Measurements from ENCODE around the gene SF3A2.
"Not testable (repeated sequence)": the region's sequence is repeated elsewhere in the genome, so short reads cannot be mapped to it uniquely, and the experiment has no call there.

Gene SF3A2

DNA sequence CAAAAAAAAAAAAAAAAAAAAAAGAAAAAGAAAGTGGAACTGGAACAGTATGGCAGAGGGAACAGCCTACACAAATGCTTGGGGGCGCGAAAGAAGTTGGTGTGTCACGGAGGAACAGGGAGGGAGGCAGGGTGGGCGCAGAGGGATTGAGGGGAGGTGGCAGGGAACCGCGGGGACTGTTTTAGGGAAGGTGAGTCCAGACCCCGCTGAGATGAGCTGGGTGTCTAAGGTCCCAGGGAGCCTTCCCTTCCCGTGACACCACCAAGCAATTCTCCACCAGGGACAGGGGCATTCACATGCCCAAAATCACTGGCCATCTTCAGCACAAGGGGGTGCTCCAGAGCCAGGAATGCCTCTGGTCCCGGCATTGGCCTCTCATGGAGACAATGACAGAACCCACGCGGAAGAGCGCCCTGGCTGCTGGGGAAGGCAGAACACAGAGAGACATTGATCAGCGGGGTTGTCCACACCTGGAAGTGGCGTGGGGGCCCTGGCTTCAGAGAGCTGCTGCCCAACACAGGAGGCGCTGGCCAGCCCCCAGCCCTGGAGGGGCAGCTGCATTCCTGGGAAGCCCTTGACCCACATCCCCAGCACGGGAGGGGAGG is 38.4 kb downstream of the SF3A2 start:
- Histone ChIP-seq H3K9ac (ENCODE audit: low read length) (peak overlapping the region; percentile 43), H3K4me1 (ENCODE audit: control insufficient read depth, insufficient read depth, low read length) (peaks cover 34% of the 10 kb centered on the region), H3K9me3 (ENCODE audit: control insufficient read depth, low read length) (no peaks in the 10 kb centered on the region), H3K27me3 (replicated peaks; ENCODE audit: control insufficient read depth, insufficient read depth, low read length) (no peaks in the 10 kb centered on the region), H3K36me3 (ENCODE audit: control insufficient read depth, insufficient read depth, low read length, severe bottlenecking) (peaks cover 24% of the 10 kb centered on the region), H3K4me3 (ENCODE audit: low read length) (peak overlapping the region; percentile 32)
- DNase-seq (ENCODE audit: low read depth) = peak; percentile 78

GRCh38 chr19:2275588-2276428 is 39.2 kb downstream of the SF3A2 start:
- Histone ChIP-seq H3K4me1 (ENCODE audit: control insufficient read depth, insufficient read depth, low read length) (peaks cover 34% of the 10 kb centered on the region), H3K36me3 (ENCODE audit: control insufficient read depth, insufficient read depth, low read length, severe bottlenecking) (peaks cover 24% of the 10 kb centered on the region), H3K9ac (ENCODE audit: low read length) (peak overlapping the region; percentile 43), H3K9me3 (ENCODE audit: control insufficient read depth, low read length) (no peaks in the 10 kb centered on the region), H3K4me3 (ENCODE audit: low read length) (peak overlapping the region; percentile 32), H3K27me3 (replicated peaks; ENCODE audit: control insufficient read depth, insufficient read depth, low read length) (no peaks in the 10 kb centered on the region)
- no peak for DNase-seq (ENCODE audit: low read depth)

- H3K9me3 ChIP-seq (ENCODE audit: control insufficient read depth, low read length) = no peaks in the 10 kb centered on the region
- DNase-seq (ENCODE audit: low read depth) = no peak
- H3K9ac ChIP-seq (ENCODE audit: low read length) = no peak overlapping the region
- H3K27me3 ChIP-seq (replicated peaks; ENCODE audit: control insufficient read depth, insufficient read depth, low read length) = no peaks in the 10 kb centered on the region
- no peak overlapping the region for H3K4me3 ChIP-seq (ENCODE audit: low read length)
- peaks cover 21% of the 10 kb centered on the region for H3K36me3 ChIP-seq (ENCODE audit: control insufficient read depth, insufficient read depth, low read length, severe bottlenecking)
- peaks cover 33% of the 10 kb centered on the region for H3K4me1 ChIP-seq (ENCODE audit: control insufficient read depth, insufficient read depth, low read length)
These were observed 39.9 kb downstream of the SF3A2 start for GRCh38 chr19:2276429-2276986.

DNA sequence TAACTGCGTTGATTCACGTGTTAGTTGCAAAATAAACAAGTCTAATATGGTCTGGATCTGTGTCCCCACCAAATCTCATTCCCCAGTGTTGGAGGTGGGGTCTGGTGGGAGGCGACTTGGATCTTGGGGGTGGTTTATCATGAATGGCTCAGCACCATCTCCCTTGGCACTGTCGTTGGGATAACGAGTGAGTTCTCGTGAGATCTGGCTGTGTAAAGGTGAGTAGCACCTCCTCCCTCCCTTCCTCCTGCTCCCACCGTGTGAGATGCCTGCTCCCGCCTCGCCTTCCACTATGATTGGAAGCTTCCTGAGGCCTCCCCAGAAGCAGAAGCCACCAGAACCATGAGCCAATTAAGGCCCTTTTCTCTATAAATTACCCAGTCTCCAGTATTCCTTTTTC is 40.5 kb downstream of the SF3A2 start:
- peaks cover 17% of the 10 kb centered on the region for H3K36me3 ChIP-seq (ENCODE audit: control insufficient read depth, insufficient read depth, low read length, severe bottlenecking)
- DNase-seq (ENCODE audit: low read depth) = no peak
- H3K4me1 ChIP-seq (ENCODE audit: control insufficient read depth, insufficient read depth, low read length) = peaks cover 34% of the 10 kb centered on the region
- no peak overlapping the region for H3K9ac ChIP-seq (ENCODE audit: low read length)
- no peaks in the 10 kb centered on the region for H3K27me3 ChIP-seq (replicated peaks; ENCODE audit: control insufficient read depth, insufficient read depth, low read length)
- H3K4me3 ChIP-seq (ENCODE audit: low read length) = no peak overlapping the region
- H3K9me3 ChIP-seq (ENCODE audit: control insufficient read depth, low read length) = no peaks in the 10 kb centered on the region

- peaks cover 24% of the 10 kb centered on the region for H3K4me1 ChIP-seq (ENCODE audit: control insufficient read depth, insufficient read depth, low read length)
- no peak overlapping the region for H3K4me3 ChIP-seq (ENCODE audit: low read length)
- peaks cover 9% of the 10 kb centered on the region for H3K36me3 ChIP-seq (ENCODE audit: control insufficient read depth, insufficient read depth, low read length, severe bottlenecking)
- no peak for DNase-seq (ENCODE audit: low read depth)
- H3K9me3 ChIP-seq (ENCODE audit: control insufficient read depth, low read length) = no peaks in the 10 kb centered on the region
- H3K9ac ChIP-seq (ENCODE audit: low read length) = no peak overlapping the region
- H3K27me3 ChIP-seq (replicated peaks; ENCODE audit: control insufficient read depth, insufficient read depth, low read length) = no peaks in the 10 kb centered on the region
These were observed 42.0 kb downstream of the SF3A2 start for GRCh38 chr19:2278459-2279158.

GRCh38 chr19:2280633-2281264 is 44.1 kb downstream of the SF3A2 start:
- Histone ChIP-seq H3K27me3 (replicated peaks; ENCODE audit: control insufficient read depth, insufficient read depth, low read length) (no peaks in the 10 kb centered on the region), H3K4me1 (ENCODE audit: control insufficient read depth, insufficient read depth, low read length) (peaks cover 8% of the 10 kb centered on the region), H3K9me3 (ENCODE audit: control insufficient read depth, low read length) (no peaks in the 10 kb centered on the region), H3K4me3 (ENCODE audit: low read length) (no peak overlapping the region), H3K9ac (ENCODE audit: low read length) (no peak overlapping the region), H3K36me3 (ENCODE audit: control insufficient read depth, insufficient read depth, low read length, severe bottlenecking) (no peaks in the 10 kb centered on the region)
- DNase-seq (ENCODE audit: low read depth) = no peak

DNA sequence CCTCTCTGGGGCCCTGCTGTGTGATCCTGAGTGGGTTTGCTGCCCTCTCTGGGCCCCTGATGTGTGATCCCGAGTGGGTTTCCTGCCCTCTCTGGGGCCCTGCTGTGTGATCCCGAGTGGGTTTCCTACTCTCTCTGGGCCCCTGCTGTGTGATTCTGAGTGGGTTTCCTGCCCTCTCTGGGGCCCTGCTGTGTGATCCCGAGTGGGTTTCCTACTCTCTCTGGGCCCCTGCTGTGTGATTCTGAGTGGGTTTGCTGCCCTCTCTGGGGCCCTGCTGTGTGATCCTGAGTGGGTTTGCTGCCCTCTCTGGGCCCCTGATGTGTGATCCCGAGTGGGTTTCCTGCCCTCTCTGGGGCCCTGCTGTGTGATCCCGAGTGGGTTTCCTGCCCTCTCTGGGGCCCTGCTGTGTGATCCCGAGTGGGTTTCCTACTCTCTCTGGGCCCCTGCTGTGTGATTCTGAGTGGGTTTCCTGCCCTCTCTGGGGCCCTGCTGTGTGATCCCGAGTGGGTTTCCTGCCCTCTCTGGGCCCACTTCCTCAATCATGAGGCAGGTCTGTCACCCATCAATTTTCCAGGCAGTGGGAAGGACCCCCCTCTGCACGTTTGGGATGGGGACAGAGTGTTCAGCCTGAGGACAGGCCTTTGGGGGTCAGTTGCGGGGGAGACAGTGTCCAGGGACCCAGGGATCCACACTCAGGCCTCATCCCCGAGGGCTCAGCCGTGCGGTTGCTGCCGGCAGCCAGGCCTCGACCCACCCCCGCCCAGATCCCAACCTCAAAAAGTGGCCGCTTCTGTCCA is 44.8 kb downstream of the SF3A2 start:
- H3K9ac ChIP-seq (ENCODE audit: low read length) = peak overlapping the region; percentile 46
- not testable (repeated sequence) for H3K9me3 ChIP-seq (ENCODE audit: control insufficient read depth, low read length); DNase-seq (ENCODE audit: low read depth); H3K27me3 ChIP-seq (replicated peaks; ENCODE audit: control insufficient read depth, insufficient read depth, low read length); H3K36me3 ChIP-seq (ENCODE audit: control insufficient read depth, insufficient read depth, low read length, severe bottlenecking); H3K4me1 ChIP-seq (ENCODE audit: control insufficient read depth, insufficient read depth, low read length)
- peak overlapping the region; percentile 41 for H3K4me3 ChIP-seq (ENCODE audit: low read length)

- peak within 1 kb of the TSS; percentile 41 for H3K4me3 ChIP-seq (ENCODE audit: low read length)
- no peaks in the 10 kb centered on the region for H3K27me3 ChIP-seq (replicated peaks; ENCODE audit: control insufficient read depth, insufficient read depth, low read length)
- peak; percentile 59 for DNase-seq (ENCODE audit: low read depth)
- H3K4me1 ChIP-seq (ENCODE audit: control insufficient read depth, insufficient read depth, low read length) = peaks cover 8% of the 10 kb centered on the region
- H3K9me3 ChIP-seq (ENCODE audit: control insufficient read depth, low read length) = no peaks in the 10 kb centered on the region
- peak within 1 kb of the TSS; percentile 46 for H3K9ac ChIP-seq (ENCODE audit: low read length)
- H3K36me3 ChIP-seq (ENCODE audit: control insufficient read depth, insufficient read depth, low read length, severe bottlenecking) = no peaks in the 10 kb centered on the region
These were observed 45.6 kb downstream of the SF3A2 start, which contains the start of gene PEAK3 for GRCh38 chr19:2282062-2282861. Gene PEAK3 (minus strand): TSS chr19:2282175. CDS start chr19:2280931, 1,244 bp downstream.

GRCh38 chr19:2282862-2283237 is 46.2 kb downstream of the SF3A2 start:
- Histone ChIP-seq H3K4me1 (ENCODE audit: control insufficient read depth, insufficient read depth, low read length) (peaks cover 8% of the 10 kb centered on the region), H3K27me3 (replicated peaks; ENCODE audit: control insufficient read depth, insufficient read depth, low read length) (no peaks in the 10 kb centered on the region), H3K36me3 (ENCODE audit: control insufficient read depth, insufficient read depth, low read length, severe bottlenecking) (no peaks in the 10 kb centered on the region), H3K4me3 (ENCODE audit: low read length) (no peak overlapping the region), H3K9me3 (ENCODE audit: control insufficient read depth, low read length) (no peaks in the 10 kb centered on the region), H3K9ac (ENCODE audit: low read length) (no peak overlapping the region)
- no peak for DNase-seq (ENCODE audit: low read depth)
